ENCODE data around the gene MLH3. TPM values are rescaled to one million over a fixed set of nuclear protein-coding genes. Genes with fewer than 3 reads are reported as not detected.

MLH3 gene
- polyA plus RNA-seq, 3 donors, result 3.4 to 6.3 (median 5.1) TPM

GRCh38 chr14:75090353-75090752, 39.1 kb upstream of the MLH3 start:
- Histone ChIP-seq H3K4me3 (replicated peaks in 1 of 3; ENCODE audit: low read depth in 2 of 3, low read length in 3 of 3) (no peak overlapping the region), H3K27ac (ENCODE audit: low read depth in 1 of 2, low read length in 2 of 2) (no peak overlapping the region), H3K4me2 (replicated peaks; ENCODE audit: extremely low read depth, low read length, poor library complexity, severe bottlenecking) (no peak overlapping the region), H3K27me3 (ENCODE audit: control insufficient read depth in 2 of 2, insufficient read depth in 2 of 2, low read length in 2 of 2) (no peaks in the 10 kb centered on the region), H4K20me1 (ENCODE audit: insufficient read depth, low read length) (peaks cover 6% of the 10 kb centered on the region), H2AFZ (ENCODE audit: insufficient read depth, low read depth, low read length, poor library complexity, severe bottlenecking) (no peak overlapping the region), H3K4me1 (ENCODE audit: control insufficient read depth in 1 of 2, insufficient read depth in 2 of 2, low read length in 2 of 2) (no peaks in the 10 kb centered on the region), H3K79me2 (ENCODE audit: insufficient read depth, low read length) (no peaks in the 10 kb centered on the region), H3K9ac (ENCODE audit: insufficient read depth, low read length, poor library complexity, severe bottlenecking) (no peak overlapping the region), H3K36me3 (replicated peaks in 1 of 2; ENCODE audit: control insufficient read depth in 1 of 2, insufficient read depth in 2 of 2, low read length in 2 of 2) (peaks cover 82 to 92% of the 10 kb centered on the region in 2 donors), H3K9me3 (replicated peaks in 1 of 2; ENCODE audit: control insufficient read depth in 1 of 2, insufficient read depth in 1 of 2, low read length in 2 of 2) (no peaks in the 10 kb centered on the region)
- Mint-ChIP-seq H3K36me3 (peaks cover 68 to 89% of the 10 kb centered on the region in 2 donors), H3K4me3 (no peak overlapping the region), H3K27ac (peak overlapping the region in 1 of 7 donors; percentile 10), H3K9me3 (no peaks in the 10 kb centered on the region), H3K27me3 (ENCODE audit: low read depth in 3 of 3) (no peaks in the 10 kb centered on the region), H3K4me1 (no peaks in the 10 kb centered on the region)
- TF ChIP-seq CTCF (IDR thresholded peaks at IDR 0.05), result no peak
- intact Hi-C loops (cut with micrococcal nuclease), result no loop called here
- DNase-seq, result no peak
- WGBS (ENCODE audit: insufficient coverage), result 100% methylated on average over 1 of the region's 3 CpGs

- Histone ChIP-seq H3K9ac (ENCODE audit: insufficient read depth, low read length, poor library complexity, severe bottlenecking) (no peak overlapping the region), H4K20me1 (ENCODE audit: insufficient read depth, low read length) (peaks cover 6% of the 10 kb centered on the region), H3K4me3 (replicated peaks in 1 of 3; ENCODE audit: low read depth in 2 of 3, low read length in 3 of 3) (no peak overlapping the region), H3K9me3 (replicated peaks in 1 of 2; ENCODE audit: control insufficient read depth in 1 of 2, insufficient read depth in 1 of 2, low read length in 2 of 2) (no peaks in the 10 kb centered on the region), H3K4me2 (replicated peaks; ENCODE audit: extremely low read depth, low read length, poor library complexity, severe bottlenecking) (no peak overlapping the region), H2AFZ (ENCODE audit: insufficient read depth, low read depth, low read length, poor library complexity, severe bottlenecking) (no peak overlapping the region), H3K36me3 (replicated peaks in 1 of 2; ENCODE audit: control insufficient read depth in 1 of 2, insufficient read depth in 2 of 2, low read length in 2 of 2) (peaks cover 82 to 92% of the 10 kb centered on the region in 2 donors), H3K27me3 (ENCODE audit: control insufficient read depth in 2 of 2, insufficient read depth in 2 of 2, low read length in 2 of 2) (no peaks in the 10 kb centered on the region), H3K4me1 (ENCODE audit: control insufficient read depth in 1 of 2, insufficient read depth in 2 of 2, low read length in 2 of 2) (no peaks in the 10 kb centered on the region), H3K27ac (ENCODE audit: low read depth in 1 of 2, low read length in 2 of 2) (no peak overlapping the region), H3K79me2 (ENCODE audit: insufficient read depth, low read length) (no peaks in the 10 kb centered on the region)
- H3K27ac Mint-ChIP-seq, result peak overlapping the region in 1 of 7 donors; percentile 15
- TF ChIP-seq CTCF (IDR thresholded peaks at IDR 0.05), result peak; percentile 82
- DNase-seq, result peak; percentile 6 to 30 (median 26)
- H3K9me3 Mint-ChIP-seq, result no peaks in the 10 kb centered on the region
- WGBS (ENCODE audit: insufficient coverage), result 89% methylated on average over 4 of the region's 7 CpGs
- intact Hi-C loops (cut with micrococcal nuclease), result loop anchor here (2.0 to 10.0 kb wide), 5 partner anchors 141 to 226 kb away; no protein-coding TSS in a partner anchor
- peaks cover 69 to 89% of the 10 kb centered on the region in 2 donors for H3K36me3 Mint-ChIP-seq
- no peaks in the 10 kb centered on the region for H3K4me1 Mint-ChIP-seq
- no peak overlapping the region for H3K4me3 Mint-ChIP-seq
- no peaks in the 10 kb centered on the region for H3K27me3 Mint-ChIP-seq (ENCODE audit: low read depth in 3 of 3)
Measured at GRCh38 chr14:75088566-75089373, 37.5 kb upstream of the MLH3 start.

Data from CD14-positive monocyte (primary cell).